H1 (cell line): ENCODE measurements around the gene ERC1. TPM values are rescaled to one million over a fixed set of nuclear protein-coding genes. Genes with fewer than 3 reads are reported as not detected.

Experiments
- BACH1 ChIP-seq: IDR thresholded peaks from 2 replicates; pipeline ENCODE4 v1.6.1; 2012; ENCODE audit warnings: low read length, improper control_type of control experiment
- BCL11A ChIP-seq, 2 experiments: IDR thresholded peaks; one replicate each; pipeline ENCODE4 v1.6.1; 2011; ENCODE audit warnings: low read depth in 2 of 2, low read length in 2 of 2, mild to moderate bottlenecking in 2 of 2
- BRCA1 ChIP-seq: IDR thresholded peaks from 2 replicates; pipeline ENCODE4 v1.6.1; 2012; ENCODE audit warnings: low read depth, low read length, improper control_type of control experiment
- CBX5 ChIP-seq: fragments of 300-800, 300-1000 bp; sonication (generic); IDR thresholded peaks from 2 replicates; pipeline ENCODE4 v1.7.1; 2016; ENCODE audit warnings: antibody characterized with exemption, low read length, low read depth
- CBX8 ChIP-seq: fragments of 300-800, 300-1000 bp; sonication (generic); IDR thresholded peaks from 2 replicates; pipeline ENCODE4 v1.7.1; 2016; ENCODE audit warnings: low read depth, low read length, borderline replicate concordance
- CEBPB ChIP-seq: IDR thresholded peaks from 2 replicates; pipeline ENCODE4 v1.6.1; 2012; ENCODE audit warnings: low read depth, low read length
- CREB1 ChIP-seq: IDR thresholded peaks from 2 replicates; pipeline ENCODE4 v1.6.1; 2012; ENCODE audit warnings: inconsistent platforms
- CTBP2 ChIP-seq: IDR thresholded peaks from 2 replicates; pipeline ENCODE4 v1.7.0; 2011; ENCODE audit warnings: borderline replicate concordance, mild to moderate bottlenecking, moderate library complexity, mixed read lengths, low read length; ENCODE audit not compliant: insufficient read depth, insufficient read length
- EZH2 ChIP-seq: fragments of 200-600 bp; sonication (generic); IDR thresholded peaks from 2 replicates; pipeline ENCODE4 v1.7.1; 2012; ENCODE audit warnings: low read depth, mild to moderate bottlenecking, moderate library complexity, low read length, inconsistent platforms; ENCODE audit not compliant: severe bottlenecking
- GABPA ChIP-seq: IDR thresholded peaks from 2 replicates; pipeline ENCODE4 v1.6.1; 2011; ENCODE audit warnings: mild to moderate bottlenecking, low read length, moderate library complexity, borderline replicate concordance; ENCODE audit not compliant: insufficient read depth
- GTF2F1 ChIP-seq: IDR thresholded peaks from 2 replicates; pipeline ENCODE4 v1.6.1; 2012; ENCODE audit warnings: low read depth, low read length, improper control_type of control experiment, borderline replicate concordance
- HDAC2 ChIP-seq, 2 experiments: fragments of 300-600 bp in 1 of 2; sonication (generic) in 1 of 2; IDR thresholded peaks; 2 replicates each; pipeline ENCODE4 v1.6.1; 2011 to 2012; ENCODE audit warnings: low read depth in 2 of 2, low read length in 2 of 2, mild to moderate bottlenecking in 2 of 2, moderate library complexity in 2 of 2, borderline replicate concordance in 1 of 2, inconsistent platforms in 1 of 2
- KDM5A ChIP-seq: fragments of 200-600 bp; IDR thresholded peaks from 2 replicates; pipeline ENCODE4 v1.7.1; 2012; ENCODE audit warnings: mild to moderate bottlenecking, low read length, inconsistent platforms, mixed read lengths
- POLR2A ChIP-seq, 2 experiments: IDR thresholded peaks; 1 replicate in 1 of 2; 2 replicates in 1 of 2; pipeline ENCODE4 v1.6.1; 2011; ENCODE audit warnings: low read depth in 2 of 2, low read length in 2 of 2, mild to moderate bottlenecking in 2 of 2; ENCODE audit errors: control extremely low read depth in 1 of 2
- POLR2AphosphoS5 ChIP-seq: IDR thresholded peaks from 2 replicates; pipeline ENCODE4 v1.6.1; 2011; ENCODE audit warnings: low read depth, low read length
- SP1 ChIP-seq: IDR thresholded peaks from 2 replicates; pipeline ENCODE4 v1.6.1; 2011; ENCODE audit warnings: low read depth, low read length
- SP2 ChIP-seq: IDR thresholded peaks from 2 replicates; pipeline ENCODE4 v1.6.1; 2012; ENCODE audit warnings: mild to moderate bottlenecking, low read length, inconsistent platforms
- SUZ12 ChIP-seq: fragments of 200-600 bp; sonication (generic); IDR thresholded peaks from 2 replicates; pipeline ENCODE4 v1.6.1; 2012; ENCODE audit warnings: mild to moderate bottlenecking, inconsistent platforms, low read length, moderate library complexity, mixed read lengths
- TAF7 ChIP-seq: optimal IDR thresholded peaks from 2 replicates; pipeline ENCODE3; 2011; ENCODE audit warnings: low read depth, mild to moderate bottlenecking, inconsistent platforms, low read length, moderate library complexity, borderline replicate concordance
- USF2 ChIP-seq: IDR thresholded peaks from 2 replicates; pipeline ENCODE4 v1.6.1; 2011; ENCODE audit warnings: low read length, improper control_type of control experiment
- YY1 ChIP-seq: IDR thresholded peaks from 2 replicates; pipeline ENCODE4 v1.6.1; 2011; ENCODE audit warnings: low read depth, mild to moderate bottlenecking, low read length
- polyA plus RNA-seq, 7 experiments: library from polyadenylated mRNA; depleted of rRNA in 3 of 7; stranded (reverse) in 5 of 7; unstranded in 2 of 7; fragments of >200 nt in 5 of 7; fragments of 200-250 nt in 2 of 7; gene quantifications; 1 replicate in 5 of 7; 2 replicates in 1 of 7; 4 replicates in 1 of 7; pipeline versions ENCODE4 v1.2.1 to v1.2.3, GENCODE V29; 2011 to 2013; ENCODE audit warnings: missing spikeins in 2 of 7, mixed read lengths in 2 of 7
- total RNA-seq: library from RNA; stranded (reverse); fragmentation: NEBNext Ultra II Directional; extraction: Animal tissue kit (Norgen Biotek cat#: 25700); gene quantifications from 2 replicates; pipeline ENCODE4 v1.2.1, GENCODE V29; 2021
- TF ChIP-seq, protein P1 (sequence below): IDR thresholded peaks from 2 replicates; pipeline ENCODE4 v1.6.1; 2012; ENCODE audit warnings: low read length, inconsistent platforms

The ERC1 gene
- total and polyA plus RNA-seq, 2 of the 8 experiments (the other 6 are each of a cell fraction or from before 2014, with no cell fraction given), result 7.8 to 45.7 TPM

- TF ChIP-seq YY1 (no peak; the same call in 1 of the 2 replicates), KDM5A (peak; percentile 77), CTBP2 (no peak), POLR2A (IDR thresholded peaks at IDR 0.05; ENCODE audit: control extremely low read depth in 1 of 2, low read depth in 2 of 2, low read length in 2 of 2) (peak; percentile 69 to 91), POLR2AphosphoS5 (peak; percentile 87), EZH2 (no peak), GABPA (no peak; the same call in 1 of the 2 replicates), SP1 (peak; percentile 40; the same call in 1 of the 2 replicates), CREB1 (no peak; the same call in 1 of the 2 replicates), SP2 (no peak), BCL11A (IDR thresholded peaks at IDR 0.05; ENCODE audit: low read depth in 2 of 2, low read length in 2 of 2) (no peak), CBX8 (no peak), TAF7 (no peak), GTF2F1 (no peak; the same call in 1 of the 2 replicates), HDAC2 (IDR thresholded peaks at IDR 0.05; ENCODE audit: borderline replicate concordance in 1 of 2, low read depth in 2 of 2, low read length in 2 of 2) (peak in 1 of 2 experiments; percentile 68; a peak in 3 of 4 replicates), BACH1 (peak; percentile 60; the same call in 1 of the 2 replicates), CBX5 (no peak), CEBPB (no peak; the same call in 1 of the 2 replicates), BRCA1 (peak; percentile 53; the same call in 1 of the 2 replicates), SUZ12 (no peak), USF2 (no peak)
- TF ChIP-seq, protein P1, sequence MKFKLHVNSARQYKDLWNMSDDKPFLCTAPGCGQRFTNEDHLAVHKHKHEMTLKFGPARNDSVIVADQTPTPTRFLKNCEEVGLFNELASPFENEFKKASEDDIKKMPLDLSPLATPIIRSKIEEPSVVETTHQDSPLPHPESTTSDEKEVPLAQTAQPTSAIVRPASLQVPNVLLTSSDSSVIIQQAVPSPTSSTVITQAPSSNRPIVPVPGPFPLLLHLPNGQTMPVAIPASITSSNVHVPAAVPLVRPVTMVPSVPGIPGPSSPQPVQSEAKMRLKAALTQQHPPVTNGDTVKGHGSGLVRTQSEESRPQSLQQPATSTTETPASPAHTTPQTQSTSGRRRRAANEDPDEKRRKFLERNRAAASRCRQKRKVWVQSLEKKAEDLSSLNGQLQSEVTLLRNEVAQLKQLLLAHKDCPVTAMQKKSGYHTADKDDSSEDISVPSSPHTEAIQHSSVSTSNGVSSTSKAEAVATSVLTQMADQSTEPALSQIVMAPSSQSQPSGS, result no peak; the same call in 1 of the 2 replicates
Observed at GRCh38 chr12:949453-950191, 41.4 kb upstream of the ERC1 start, which contains the start of gene RAD52 (continued).
